Suprapubic skin (tissue), 4 donors: ENCODE data around the gene CNTN4. TPM values are rescaled to one million over a fixed set of nuclear protein-coding genes. Genes with fewer than 3 reads are reported as not detected.
"Not testable (repeated sequence)": the region's sequence is repeated elsewhere in the genome, so short reads cannot be mapped to it uniquely, and the experiment has no call there.

Source experiments
- DNase-seq, 2 donors: peaks; one replicate each; pipeline ENCODE4 v3.0.0-alpha.2; 2019; ENCODE audit warnings: low spot score in 2 of 2
- H3K27ac ChIP-seq: fragments of 200-600 bp; sonication (generic); one replicate; pipeline ENCODE4 v1.5.1; 2019
- H3K27me3 ChIP-seq: fragments of 200-600 bp; sonication (generic); one replicate; pipeline ENCODE4 v1.5.1; 2019
- H3K36me3 ChIP-seq: fragments of 200-600 bp; sonication (generic); one replicate; pipeline ENCODE4 v1.5.1; 2019
- H3K4me1 ChIP-seq: fragments of 200-600 bp; sonication (generic); one replicate; pipeline ENCODE4 v1.5.1; 2019
- H3K4me3 ChIP-seq: fragments of 200-600 bp; sonication (generic); one replicate; pipeline ENCODE4 v1.5.1; 2019; ENCODE audit warnings: mild to moderate bottlenecking
- H3K9me3 ChIP-seq: fragments of 200-600 bp; sonication (generic); one replicate; pipeline ENCODE4 v1.5.1; 2019
- CTCF ChIP-seq, 2 donors: fragments of 200-600 bp in 1 of 2; fragments of 450-650 bp in 1 of 2; sonication (generic) in 1 of 2; IDR thresholded peaks; one replicate each; pipeline ENCODE4 v1.5.1; 2016 to 2019; ENCODE audit warnings: antibody characterized with exemption in 2 of 2, mild to moderate bottlenecking in 1 of 2, moderate library complexity in 1 of 2
- EP300 ChIP-seq: sonication (generic); formaldehyde crosslinking; IDR thresholded peaks from one replicate; pipeline ENCODE4 v1.6.1; 2017; ENCODE audit warnings: antibody characterized with exemption
- POLR2A ChIP-seq, 2 donors: fragments of 450-650 bp; IDR thresholded peaks; one replicate each; pipeline ENCODE4 v1.6.1; 2017; ENCODE audit warnings: antibody characterized with exemption in 2 of 2, mild to moderate bottlenecking in 2 of 2, moderate library complexity in 2 of 2
- POLR2AphosphoS5 ChIP-seq, 3 donors: sonication (generic); formaldehyde crosslinking; IDR thresholded peaks; one replicate each; pipeline ENCODE4 v1.6.1; 2017; ENCODE audit warnings: antibody characterized with exemption in 3 of 3
- WGBS: methylation state at CpG from one replicate; pipeline ENCODE4 v1.1.5; 2018; 5-methylcytosine and 5-hydroxymethylcytosine counted together
- total RNA-seq, 4 donors: library from RNA; depleted of rRNA; stranded (reverse); fragments of >200 nt; gene quantifications; one replicate each; pipeline ENCODE4 v1.1.0, GENCODE V29; 2016

The CNTN4 gene
- total RNA-seq, 4 donors from 2014 or later = 0.60 to 8.1 (median 7.5) TPM

GRCh38 chr3:2526926-2527325 is 428.3 kb downstream of the CNTN4 start:
- H3K9me3 ChIP-seq = no peaks in the 10 kb centered on the region
- no peak for DNase-seq
- no peak for TF ChIP-seq POLR2A (IDR thresholded peaks at IDR 0.05)
- no peak for TF ChIP-seq EP300
- no peak for TF ChIP-seq CTCF (IDR thresholded peaks at IDR 0.05)
- TF ChIP-seq POLR2AphosphoS5 (IDR thresholded peaks at IDR 0.05) = no peak
- WGBS = 29% methylated on average over 1 of the region's 1 CpG
- H3K27me3 ChIP-seq = no peaks in the 10 kb centered on the region
- no peak overlapping the region for H3K4me3 ChIP-seq
- H3K27ac ChIP-seq = no peak overlapping the region
- no peaks in the 10 kb centered on the region for H3K36me3 ChIP-seq
- no peaks in the 10 kb centered on the region for H3K4me1 ChIP-seq

- not testable (repeated sequence) for H3K27me3 ChIP-seq, H3K27ac ChIP-seq, H3K4me1 ChIP-seq, H3K36me3 ChIP-seq, H3K4me3 ChIP-seq, H3K9me3 ChIP-seq, DNase-seq
- 82% methylated on average over 8 of the region's 8 CpGs for WGBS
Observed at GRCh38 chr3:2527328-2527727, 428.7 kb downstream of the CNTN4 start.

- not testable (repeated sequence) for H3K4me1 ChIP-seq, H3K27ac ChIP-seq, H3K36me3 ChIP-seq, DNase-seq, H3K27me3 ChIP-seq, H3K9me3 ChIP-seq, H3K4me3 ChIP-seq
- WGBS = 89% methylated on average over 6 of the region's 6 CpGs
Observed at GRCh38 chr3:2534767-2535166, 436.1 kb downstream of the CNTN4 start.

GRCh38 chr3:2535206-2535605 is 436.5 kb downstream of the CNTN4 start:
- H3K9me3 ChIP-seq = no peaks in the 10 kb centered on the region
- H3K4me1 ChIP-seq = no peaks in the 10 kb centered on the region
- no peak overlapping the region for H3K4me3 ChIP-seq
- TF ChIP-seq POLR2A (IDR thresholded peaks at IDR 0.05) (no peak), CTCF (IDR thresholded peaks at IDR 0.05) (no peak), POLR2AphosphoS5 (IDR thresholded peaks at IDR 0.05) (no peak), EP300 (no peak)
- H3K36me3 ChIP-seq = no peaks in the 10 kb centered on the region
- WGBS = 84% methylated on average over 1 of the region's 1 CpG
- no peak for DNase-seq
- H3K27ac ChIP-seq = no peak overlapping the region
- H3K27me3 ChIP-seq = no peaks in the 10 kb centered on the region

GRCh38 chr3:2536575-2536974 is 437.9 kb downstream of the CNTN4 start:
- no peak for TF ChIP-seq CTCF (IDR thresholded peaks at IDR 0.05)
- H3K9me3 ChIP-seq = no peaks in the 10 kb centered on the region
- no peak overlapping the region for H3K27ac ChIP-seq
- H3K36me3 ChIP-seq = no peaks in the 10 kb centered on the region
- H3K4me3 ChIP-seq = no peak overlapping the region
- no peaks in the 10 kb centered on the region for H3K4me1 ChIP-seq
- DNase-seq = no peak
- WGBS = 92% methylated on average over 2 of the region's 2 CpGs
- H3K27me3 ChIP-seq = no peaks in the 10 kb centered on the region

GRCh38 chr3:2540115-2540514 is 441.4 kb downstream of the CNTN4 start:
- no peak for DNase-seq
- Histone ChIP-seq H3K27ac (no peak overlapping the region), H3K4me1 (no peaks in the 10 kb centered on the region), H3K27me3 (no peaks in the 10 kb centered on the region), H3K36me3 (no peaks in the 10 kb centered on the region), H3K4me3 (no peak overlapping the region), H3K9me3 (no peaks in the 10 kb centered on the region)
- 68% methylated on average over 5 of the region's 5 CpGs for WGBS
- TF ChIP-seq POLR2AphosphoS5 (IDR thresholded peaks at IDR 0.05) (no peak), CTCF (IDR thresholded peaks at IDR 0.05) (no peak), EP300 (no peak), POLR2A (IDR thresholded peaks at IDR 0.05) (no peak)
